HepG2 (cell line): Measurements from ENCODE around the gene PRRC2A. TPM values are rescaled to one million over a fixed set of nuclear protein-coding genes. Genes with fewer than 3 reads are reported as not detected.
A peak's percentile ranks its signal among the peaks of the same experiment; 100 is the strongest.

ENCODE experiments used
- ADNP ChIP-seq: sonication (generic); formaldehyde crosslinking; IDR thresholded peaks from 2 replicates; pipeline ENCODE4 v1.4.0; 2020; ENCODE audit warnings: missing genetic modification reagents
- ARNT ChIP-seq: fragments of 450-650 bp; IDR thresholded peaks from 2 replicates; pipeline ENCODE4 v1.6.1; 2017
- ARNTL ChIP-seq: sonication (generic); formaldehyde crosslinking; IDR thresholded peaks from 2 replicates; pipeline ENCODE4 v1.4.0; 2020; ENCODE audit warnings: mild to moderate bottlenecking, missing genetic modification reagents
- FUBP1 ChIP-seq: sonication (generic); formaldehyde crosslinking; IDR thresholded peaks from 2 replicates; pipeline ENCODE4 v1.5.1; 2020; ENCODE audit warnings: missing genetic modification reagents, mild to moderate bottlenecking, borderline replicate concordance
- GMEB1 ChIP-seq: sonication (generic); formaldehyde crosslinking; IDR thresholded peaks from 2 replicates; pipeline ENCODE4 v1.5.1; 2020; ENCODE audit warnings: missing genetic modification reagents, mild to moderate bottlenecking, borderline replicate concordance
- HHEX ChIP-seq: IDR thresholded peaks from 2 replicates; pipeline ENCODE4 v1.6.1; 2016; ENCODE audit warnings: control low read depth
- IKZF4 ChIP-seq: sonication (generic); formaldehyde crosslinking; IDR thresholded peaks from 2 replicates; pipeline ENCODE4 v1.5.1; 2020; ENCODE audit warnings: borderline replicate concordance, mild to moderate bottlenecking, low read depth, missing genetic modification reagents; ENCODE audit errors: not compliant biosample characterization
- KDM1A ChIP-seq: IDR thresholded peaks from 2 replicates; pipeline ENCODE4 v1.6.1; 2016; ENCODE audit warnings: missing compliant biosample characterization
- MEIS1 ChIP-seq: sonication (generic); formaldehyde crosslinking; IDR thresholded peaks from 2 replicates; pipeline ENCODE4 v1.9.0; 2021; ENCODE audit warnings: mild to moderate bottlenecking, missing genetic modification reagents, moderate library complexity, borderline replicate concordance
- NR2F1 ChIP-seq, 2 experiments: fragments of 450-650 bp in 1 of 2; formaldehyde crosslinking in 1 of 2; IDR thresholded peaks; 2 replicates each; pipeline versions ENCODE4 v1.5.0 to v1.6.1; 2016 to 2020; ENCODE audit warnings: mild to moderate bottlenecking in 1 of 2, missing compliant biosample characterization in 1 of 2, missing genetic modification reagents in 1 of 2, moderate library complexity in 1 of 2
- SATB2 ChIP-seq: sonication (generic); formaldehyde crosslinking; IDR thresholded peaks from 2 replicates; pipeline ENCODE4 v1.5.0; 2020; ENCODE audit warnings: missing genetic modification reagents
- SCMH1 ChIP-seq: sonication (generic); formaldehyde crosslinking; IDR thresholded peaks from 2 replicates; pipeline ENCODE4 v1.9.0; 2021; ENCODE audit warnings: missing genetic modification reagents, mild to moderate bottlenecking, borderline replicate concordance
- SKI ChIP-seq: fragments of 450-650 bp; IDR thresholded peaks from one replicate; pipeline ENCODE4 v1.6.1; 2018; ENCODE audit warnings: mild to moderate bottlenecking; ENCODE audit not compliant: partially characterized antibody
- THRA ChIP-seq: sonication (generic); formaldehyde crosslinking; IDR thresholded peaks from 2 replicates; pipeline ENCODE4 v1.4.0; 2020; ENCODE audit warnings: missing genetic modification reagents, borderline replicate concordance
- XBP1 ChIP-seq: sonication (generic); formaldehyde crosslinking; IDR thresholded peaks from 2 replicates; pipeline ENCODE4 v1.5.0; 2020; ENCODE audit warnings: missing genetic modification reagents
- ZC3H4 ChIP-seq: sonication (generic); formaldehyde crosslinking; IDR thresholded peaks from 2 replicates; pipeline ENCODE4 v1.4.0; 2020; ENCODE audit warnings: missing genetic modification reagents, borderline replicate concordance
- ZEB1 ChIP-seq: IDR thresholded peaks from 2 replicates; pipeline ENCODE4 v1.6.1; 2012; ENCODE audit warnings: mild to moderate bottlenecking, low read depth, inconsistent platforms; ENCODE audit not compliant: insufficient replicate concordance
- ZNF503 ChIP-seq: sonication (generic); formaldehyde crosslinking; IDR thresholded peaks from 2 replicates; pipeline ENCODE4 v1.4.0; 2020; ENCODE audit warnings: missing genetic modification reagents
- ZNF569 ChIP-seq: sonication (generic); formaldehyde crosslinking; IDR thresholded peaks from 2 replicates; pipeline ENCODE4 v1.5.0; 2020; ENCODE audit warnings: mild to moderate bottlenecking, missing genetic modification reagents, moderate library complexity, borderline replicate concordance
- ZNF616 ChIP-seq: sonication (generic); formaldehyde crosslinking; IDR thresholded peaks from 2 replicates; pipeline ENCODE4 v1.5.0; 2020; ENCODE audit warnings: low read depth, mild to moderate bottlenecking, missing genetic modification reagents
- ZNF670 ChIP-seq: sonication (generic); formaldehyde crosslinking; IDR thresholded peaks from 2 replicates; pipeline ENCODE4 v1.8.0; 2022; ENCODE audit warnings: mild to moderate bottlenecking, missing genetic modification reagents, borderline replicate concordance
- ZNF790 ChIP-seq: sonication (generic); formaldehyde crosslinking; IDR thresholded peaks from 2 replicates; pipeline ENCODE4 v1.8.0; 2022; ENCODE audit warnings: missing genetic modification reagents, mild to moderate bottlenecking, borderline replicate concordance
- polyA plus RNA-seq, 8 experiments: library from polyadenylated mRNA; depleted of rRNA in 3 of 8; stranded (reverse) in 7 of 8; unstranded in 1 of 8; fragments of >200 nt; fragmentation: Illumina TruSeq in 4 of 8; extraction: Trizol in 4 of 8; gene quantifications; 2 replicates each; pipeline versions ENCODE4 v1.2.1 to v1.2.3, GENCODE V29; 2011 to 2016; ENCODE audit warnings: low read depth in 4 of 8, missing spikeins in 1 of 8, mixed read lengths in 1 of 8; ENCODE audit not compliant: insufficient read depth in 1 of 8
- total RNA-seq, 5 experiments: library from RNA; depleted of rRNA; stranded (reverse); fragments of >200 nt; fragmentation: Illumina TruSeq; extraction: Trizol; gene quantifications; 2 replicates each; pipeline ENCODE4 v1.2.3, GENCODE V29; 2016; ENCODE audit warnings: low read depth in 1 of 5

PRRC2A gene
- total and polyA plus RNA-seq, 2 of the 13 experiments (the other 11 are each of a cell fraction or from before 2014, with no cell fraction given) = 38.9 to 47.4 TPM

- TF ChIP-seq THRA (CRISPR knock-in tag) (peak; percentile 67; the same call in 1 of the 2 replicates), ZNF616 (CRISPR knock-in tag) (no peak), ZNF790 (CRISPR knock-in tag) (0 out of 2 replicates have a peak, but pooled peaks have one; percentile 10), ZC3H4 (CRISPR knock-in tag) (0 out of 2 replicates have a peak, but pooled peaks have one; percentile 83), MEIS1 (0 out of 2 replicates have a peak, but pooled peaks have one; percentile 13), ZNF569 (CRISPR knock-in tag) (peak; percentile 32; the same call in 1 of the 2 replicates), KDM1A (CRISPR knock-in tag) (0 out of 2 replicates have a peak, but pooled peaks have one; percentile 27), NR2F1 (CRISPR knock-in tag; IDR thresholded peaks at IDR 0.05) (no peak), SKI (no peak), ARNTL (CRISPR knock-in tag) (0 out of 2 replicates have a peak, but pooled peaks have one; percentile 4), IKZF4 (no peak), GMEB1 (CRISPR knock-in tag) (no peak), SATB2 (CRISPR knock-in tag) (0 out of 2 replicates have a peak, but pooled peaks have one; percentile 64), ADNP (CRISPR knock-in tag) (peak; percentile 57; the same call in 1 of the 2 replicates), ZNF503 (0 out of 2 replicates have a peak, but pooled peaks have one; percentile 39), XBP1 (CRISPR knock-in tag) (no peak), FUBP1 (no peak), ARNT (no peak), SCMH1 (CRISPR knock-in tag) (no peak), ZEB1 (no peak), ZNF670 (CRISPR knock-in tag) (0 out of 2 replicates have a peak, but pooled peaks have one; percentile 7), HHEX (0 out of 2 replicates have a peak, but pooled peaks have one; percentile 28)
Observed at GRCh38 chr6:31654574-31655348, 34.2 kb downstream of the PRRC2A start (continued).
